HG02588 (cell line): ENCODE data around the gene TECTA.
A peak's percentile ranks its signal among the peaks of the same experiment; 100 is the strongest.
"Not testable (repeated sequence)": the region's sequence is repeated elsewhere in the genome, so short reads cannot be mapped to it uniquely, and the experiment has no call there.

ENCODE experiments used
- ATAC-seq: cut with Tn5 transposase; IDR thresholded peaks from one replicate; pipeline ENCODE4 v1.9.1; 2021; ENCODE audit warnings: mild to moderate bottlenecking, moderate library complexity; ENCODE audit not compliant: unreplicated experiment

The TECTA gene

DNA sequence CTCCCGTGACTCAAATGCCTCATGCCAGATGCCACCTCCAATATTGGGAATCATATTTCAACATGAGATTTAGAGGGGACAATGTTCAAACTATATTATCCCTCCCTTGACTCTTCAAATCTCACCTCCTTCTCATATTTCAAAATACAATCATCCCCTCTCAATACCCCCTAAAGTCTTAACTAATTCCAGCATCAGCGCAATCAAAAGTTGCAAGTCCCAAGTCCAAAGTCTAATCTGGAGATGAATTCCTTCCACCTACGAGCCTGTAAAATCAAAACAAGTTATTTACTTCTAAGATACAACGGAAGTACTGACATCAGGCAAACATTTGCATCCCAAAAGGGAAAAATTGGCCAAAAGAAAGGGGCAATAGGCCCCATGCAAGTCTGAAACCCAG is 124.3 kb downstream of the TECTA start:
- ATAC-seq: no peak

DNA sequence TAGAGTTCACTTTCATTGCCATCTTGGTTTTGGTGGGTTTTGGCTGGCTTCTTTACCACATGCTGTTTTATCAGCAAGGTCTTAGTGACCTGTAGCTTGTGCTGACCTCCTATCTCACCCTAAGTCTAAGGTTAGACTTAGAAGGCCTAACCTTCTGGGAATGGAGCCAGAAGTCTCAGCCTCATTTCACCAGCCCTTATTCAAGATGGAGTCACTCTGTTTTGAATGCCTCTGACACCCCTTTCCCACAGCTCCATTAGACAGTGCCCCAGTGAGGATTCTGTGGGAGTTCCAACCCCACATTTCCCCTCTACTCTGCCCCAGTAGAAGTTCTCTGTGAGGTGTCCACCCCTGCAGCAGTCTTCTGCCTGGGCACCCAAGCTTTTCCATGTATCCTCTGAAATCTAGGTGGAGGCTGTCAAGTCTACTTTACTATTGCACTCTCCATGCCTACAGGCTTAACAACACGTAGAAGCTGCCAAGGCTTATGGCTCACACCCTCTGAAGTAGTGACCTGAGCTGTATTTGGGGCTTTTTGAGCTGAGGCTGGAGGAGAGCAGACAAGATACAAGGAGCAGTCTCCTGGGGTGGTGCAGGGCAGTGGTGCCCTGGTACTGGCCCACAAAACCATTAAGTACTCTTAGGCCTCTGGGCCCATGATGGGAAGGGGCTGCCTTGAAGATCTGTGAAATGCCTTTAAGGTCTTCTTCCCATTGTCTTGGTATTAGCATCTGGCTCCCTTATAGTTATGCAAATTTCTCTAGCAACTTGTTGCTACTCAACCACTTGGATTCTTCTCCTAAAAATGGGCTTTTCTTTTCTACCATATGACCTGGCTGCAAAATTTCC is 125.6 kb downstream of the TECTA start:
- no peak for ATAC-seq

DNA sequence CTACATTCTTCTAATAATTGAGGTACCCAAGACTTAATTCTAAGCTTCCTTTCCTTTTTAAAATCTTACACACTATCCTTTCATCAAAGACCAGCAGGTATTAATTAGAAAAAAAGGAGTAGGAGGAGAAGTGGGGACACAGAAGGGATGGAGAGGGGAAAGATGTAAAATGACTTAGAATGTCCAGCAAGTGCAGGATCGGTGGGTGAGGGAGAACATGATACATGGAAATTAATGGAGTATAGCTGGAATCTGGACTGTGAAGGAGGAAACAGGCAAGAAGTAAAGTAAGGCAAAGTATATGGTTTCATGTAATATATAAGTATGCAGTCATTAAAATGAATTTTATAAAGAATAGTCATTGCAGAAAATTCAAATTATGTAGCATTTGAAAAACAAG is 127.8 kb downstream of the TECTA start:
- no peak for ATAC-seq

- no peak for ATAC-seq
Measured at GRCh38 chr11:121229495-121230215, 128.6 kb downstream of the TECTA start.

DNA sequence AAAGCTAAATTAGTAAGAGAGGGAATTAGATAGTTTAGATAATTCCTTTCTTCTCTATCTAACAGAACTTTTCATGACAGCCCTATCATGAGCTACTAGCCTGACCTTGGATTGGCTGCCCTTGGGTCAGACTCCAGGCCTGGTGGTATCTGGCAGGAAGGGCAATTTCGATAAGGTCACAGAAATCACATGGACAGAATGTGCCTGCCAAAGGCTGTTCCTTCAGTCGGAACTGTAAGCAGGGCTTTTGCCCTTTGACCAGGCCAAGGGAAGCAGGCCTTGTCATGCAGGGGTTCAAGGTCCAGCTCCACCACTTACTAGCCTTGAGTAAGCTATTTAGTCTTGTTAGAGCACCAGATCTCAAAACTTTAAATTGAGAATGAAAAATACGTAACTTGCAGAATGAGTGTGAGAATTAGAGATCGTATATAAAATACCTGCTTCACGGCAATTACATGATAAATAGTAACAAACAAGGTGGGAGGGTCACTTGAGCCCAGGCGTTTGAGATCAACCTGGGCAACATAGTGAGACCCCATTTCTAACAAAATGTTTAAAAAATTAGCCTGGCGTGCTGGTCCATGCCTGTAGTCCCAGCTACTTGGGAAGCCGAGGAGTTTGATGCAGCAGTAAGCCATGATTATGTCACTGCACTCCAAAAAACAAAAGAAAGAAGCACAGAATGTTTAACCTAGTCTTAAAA is 130.7 kb downstream of the TECTA start:
- ATAC-seq: no peak

DNA sequence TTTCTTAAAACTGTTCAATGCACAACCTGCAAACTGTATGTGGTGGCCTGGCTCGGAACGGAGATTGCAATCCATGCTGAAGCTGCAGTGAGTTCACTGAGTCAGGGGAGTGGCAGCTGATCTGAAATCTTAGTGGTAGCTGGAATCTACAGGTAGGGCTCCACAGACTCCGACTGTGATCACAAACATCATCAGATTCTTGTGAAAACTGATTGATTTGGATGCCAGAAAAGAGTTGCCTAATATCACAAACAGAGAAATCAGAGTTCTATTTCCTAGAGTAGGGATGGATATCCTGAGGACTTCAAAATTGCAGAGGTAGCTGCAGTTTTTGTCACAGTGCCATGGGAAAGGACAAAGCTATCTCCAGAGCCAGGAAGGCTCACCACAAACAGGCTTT is 134.0 kb downstream of the TECTA start:
- no peak for ATAC-seq

- peak; percentile 68 for ATAC-seq
Measured at GRCh38 chr11:121236115-121237001, 135.3 kb downstream of the TECTA start.

GRCh38 chr11:121237247-121237646 is 136.2 kb downstream of the TECTA start:
- ATAC-seq: not testable (repeated sequence)

- no peak for ATAC-seq
Measured at GRCh38 chr11:121237686-121238658, 136.9 kb downstream of the TECTA start.

DNA sequence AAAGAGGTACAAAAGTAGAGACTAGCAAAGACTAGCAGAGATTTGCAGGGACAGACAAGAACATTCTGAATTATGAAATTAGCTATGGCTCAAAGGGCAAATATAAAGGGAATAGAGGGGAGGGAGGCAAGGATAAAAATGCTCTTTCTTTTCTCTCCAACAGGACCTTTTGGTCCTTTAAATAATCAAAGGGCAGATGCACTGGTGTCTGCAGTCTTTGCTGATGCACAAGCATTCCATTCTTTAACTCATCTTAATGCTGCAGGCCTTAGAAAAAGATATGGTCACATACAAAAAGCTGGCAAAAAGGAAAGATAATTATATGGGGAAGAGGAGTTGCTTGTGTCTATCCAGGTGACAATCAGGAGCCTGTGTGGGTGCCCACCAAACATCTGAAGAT is 137.9 kb downstream of the TECTA start:
- no peak for ATAC-seq

DNA sequence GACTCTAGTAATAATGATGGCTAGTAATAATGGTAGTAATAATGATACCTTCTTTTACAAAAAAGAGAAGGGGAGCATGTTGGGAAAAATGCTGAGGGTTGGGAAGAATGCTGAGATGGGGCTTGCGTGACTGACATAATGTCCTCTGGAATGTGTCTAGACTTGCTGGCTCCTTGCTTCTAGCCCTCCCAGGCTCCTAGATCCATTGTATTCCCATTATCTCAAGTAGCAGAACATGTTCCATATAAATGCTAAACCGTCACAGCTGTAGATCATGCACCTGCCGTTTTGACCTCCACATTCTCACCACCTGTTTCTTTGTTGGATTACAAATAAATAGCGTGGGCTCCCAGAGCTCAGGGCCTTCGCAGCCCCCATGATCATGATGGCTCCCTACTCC is 139.0 kb downstream of the TECTA start:
- not testable (repeated sequence) for ATAC-seq

DNA sequence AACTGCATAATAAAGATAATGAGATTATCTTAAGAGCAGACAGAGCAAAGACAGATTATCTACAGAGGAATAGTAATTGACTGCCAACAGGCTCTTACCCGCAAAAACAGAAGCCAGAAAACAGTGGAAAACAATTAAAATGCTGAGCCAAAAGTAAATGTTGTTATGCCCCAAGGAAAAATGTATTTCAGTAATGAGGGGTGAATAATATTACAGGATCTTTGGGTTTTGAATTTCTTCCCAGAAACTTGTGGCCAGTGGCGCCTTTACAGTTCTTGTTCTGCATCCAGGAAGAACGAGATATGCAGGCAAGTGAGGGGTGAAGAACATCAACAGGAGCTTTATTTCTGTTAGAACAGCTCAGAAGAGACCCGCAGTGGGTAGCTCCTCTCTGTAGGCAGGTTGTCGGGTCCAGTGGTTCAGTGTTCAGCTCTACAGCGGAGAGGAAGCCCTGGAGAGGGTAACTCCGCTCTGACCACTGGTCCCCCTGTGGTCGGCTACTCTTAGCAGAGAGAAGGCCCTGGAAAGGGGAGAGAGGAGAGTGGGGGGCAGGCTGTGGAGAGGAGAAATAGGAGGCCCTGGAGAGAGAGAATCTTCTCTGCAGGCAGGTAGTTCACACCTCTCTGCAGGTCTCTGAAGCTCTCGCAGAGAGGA is 139.7 kb downstream of the TECTA start:
- no peak for ATAC-seq
